Measurements from ENCODE around the gene EMILIN1. TPM values are rescaled to one million over a fixed set of nuclear protein-coding genes. Genes with fewer than 3 reads are reported as not detected.
A peak's percentile ranks its signal among the peaks of the same experiment; 100 is the strongest.

The EMILIN1 gene
- total RNA-seq, 2 donors from 2014 or later, result 1.9 to 2.1 TPM

GRCh38 chr2:27049422-27050280 lies 28.8 kb upstream of the EMILIN1 start:
- Histone ChIP-seq H3K4me1 (ENCODE audit: control insufficient read depth, insufficient read depth, low read length) (peaks cover 11% of the 10 kb centered on the region), H3K36me3 (ENCODE audit: control insufficient read depth, insufficient read depth, low read length) (peaks cover 8% of the 10 kb centered on the region), H3K9me3 (ENCODE audit: control insufficient read depth, low read length) (no peaks in the 10 kb centered on the region), H3K27ac (ENCODE audit: low read depth, low read length) (no peak overlapping the region), H3K27me3 (ENCODE audit: control insufficient read depth, insufficient read depth, low read length, poor library complexity, severe bottlenecking) (no peaks in the 10 kb centered on the region), H3K4me3 (ENCODE audit: low read length) (peak overlapping the region; percentile 96), H3K9ac (ENCODE audit: extremely low read depth, low read length, poor library complexity, severe bottlenecking) (peak overlapping the region; percentile 49)
- WGBS, 2 experiments (ENCODE audit: insufficient coverage in 1 of 2, insufficient read length in 1 of 2), result 9 to 14% methylated on average over 29 to 52 of the region's 52 CpGs
- H3K9me3 Mint-ChIP-seq, result peaks cover 2% of the 10 kb centered on the region
- H3K36me3 Mint-ChIP-seq (ENCODE audit: low read depth), result peaks cover 14% of the 10 kb centered on the region
- no peaks in the 10 kb centered on the region for H3K27me3 Mint-ChIP-seq (ENCODE audit: insufficient read depth)
- no peak for TF ChIP-seq CTCF (conservative IDR thresholded peaks at IDR 0.05)
- H3K4me3 Mint-ChIP-seq, result peak overlapping the region; percentile 90
- H3K4me1 Mint-ChIP-seq, result peaks cover 24% of the 10 kb centered on the region
- DNase-seq, result peak; percentile 52
- H3K27ac Mint-ChIP-seq, result peak overlapping the region; percentile 96

- peak overlapping the region; percentile 96 for H3K27ac Mint-ChIP-seq
- peaks cover 24% of the 10 kb centered on the region for H3K4me1 Mint-ChIP-seq
Observed at GRCh38 chr2:27050281-27050995, 28.0 kb upstream of the EMILIN1 start.

More at GRCh38 chr2:27050281-27050995, 28.0 kb upstream of the EMILIN1 start:
- H3K27me3 ChIP-seq (ENCODE audit: control insufficient read depth, insufficient read depth, low read length, poor library complexity, severe bottlenecking), result no peaks in the 10 kb centered on the region
- H3K9me3 ChIP-seq (ENCODE audit: control insufficient read depth, low read length), result no peaks in the 10 kb centered on the region
- peak; percentile 66 for TF ChIP-seq CTCF (conservative IDR thresholded peaks at IDR 0.05)
- 0 to 1% methylated on average over 22 to 48 of the region's 48 CpGs for WGBS, 2 experiments (ENCODE audit: insufficient coverage in 1 of 2, insufficient read length in 1 of 2)
- DNase-seq, result peak; percentile 99
- H3K36me3 Mint-ChIP-seq (ENCODE audit: low read depth), result peaks cover 21% of the 10 kb centered on the region
- H3K9me3 Mint-ChIP-seq, result peaks cover 2% of the 10 kb centered on the region
- H3K27ac ChIP-seq (ENCODE audit: low read depth, low read length), result peak overlapping the region; percentile 91
- H3K27me3 Mint-ChIP-seq (ENCODE audit: insufficient read depth), result no peaks in the 10 kb centered on the region
- peak overlapping the region; percentile 96 for H3K4me3 ChIP-seq (ENCODE audit: low read length)
- peak overlapping the region; percentile 49 for H3K9ac ChIP-seq (ENCODE audit: extremely low read depth, low read length, poor library complexity, severe bottlenecking)
- H3K36me3 ChIP-seq (ENCODE audit: control insufficient read depth, insufficient read depth, low read length), result peaks cover 16% of the 10 kb centered on the region
- H3K4me1 ChIP-seq (ENCODE audit: control insufficient read depth, insufficient read depth, low read length), result peaks cover 11% of the 10 kb centered on the region
- peak overlapping the region; percentile 90 for H3K4me3 Mint-ChIP-seq

All from endodermal cell (in vitro differentiated cells).